K562 treated with DMSO at 1 percent for 48 hours (cell line): ENCODE results near the gene OR10Z1. TPM values are rescaled to one million over a fixed set of nuclear protein-coding genes. Genes with fewer than 3 reads are reported as not detected.

Experiments
- total RNA-seq: library from RNA; unstranded; fragments of 300-600 nt; gene quantifications from 2 replicates; pipeline ENCODE4 v1.2.3, GENCODE V29; 2022; ENCODE audit warnings: low replicate concordance; ENCODE audit errors: extremely low read depth

The OR10Z1 gene, protein sequence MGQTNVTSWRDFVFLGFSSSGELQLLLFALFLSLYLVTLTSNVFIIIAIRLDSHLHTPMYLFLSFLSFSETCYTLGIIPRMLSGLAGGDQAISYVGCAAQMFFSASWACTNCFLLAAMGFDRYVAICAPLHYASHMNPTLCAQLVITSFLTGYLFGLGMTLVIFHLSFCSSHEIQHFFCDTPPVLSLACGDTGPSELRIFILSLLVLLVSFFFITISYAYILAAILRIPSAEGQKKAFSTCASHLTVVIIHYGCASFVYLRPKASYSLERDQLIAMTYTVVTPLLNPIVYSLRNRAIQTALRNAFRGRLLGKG
- not detected in 2 replicates for total RNA-seq

GRCh38 chr1:158604968-158605367 is at the start of gene OR10Z1:
TSS of gene OR10Z1 (plus strand) at chr1:158605268. CDS start at chr1:158606439, 1,171 bp downstream.

GRCh38 chr1:158570480-158570879 is 34.6 kb upstream of the OR10Z1 start, which contains the start of gene OR6P1:
TSS of gene OR6P1 (minus strand) at chr1:158570580. CDS start at chr1:158563604, 6,976 bp downstream.

DNA sequence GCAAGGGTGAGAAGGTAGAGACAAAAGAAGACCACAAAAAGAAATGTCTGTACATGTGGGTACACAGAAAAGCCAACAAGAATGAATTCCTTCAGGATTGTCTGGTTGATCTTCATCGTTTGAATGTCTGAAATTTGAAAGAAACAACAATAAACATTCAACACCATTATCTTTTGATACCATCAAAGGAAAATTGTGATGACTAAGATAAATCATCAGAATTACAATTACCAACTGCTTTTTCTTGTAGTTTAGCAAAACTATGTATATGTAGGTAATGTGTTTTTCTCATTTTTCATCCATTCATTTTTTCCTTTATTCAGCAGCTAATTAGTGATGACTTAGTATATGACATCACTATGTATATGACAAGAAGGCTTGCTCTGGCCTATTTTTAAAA is 25.3 kb upstream of the OR10Z1 start, which contains the start of gene OR10X1:
Gene OR10X1 (minus strand): TSS at position 167 of the 400 bp plus-strand sequence. CDS start 0 bp downstream, at position 167.

Other genes starting within 250 kb of the OR10Z1 start
- gene OR10T2, start 205.8 kb upstream of the OR10Z1 start, total RNA-seq: not detected in 2 replicates
- gene OR10K2, start 179.0 kb upstream of the OR10Z1 start, total RNA-seq: not detected in 2 replicates
- gene OR10K1, start 143.4 kb upstream of the OR10Z1 start, total RNA-seq: not detected in 2 replicates
- not detected in 2 replicates for gene OR10R2, start 133.0 kb upstream of the OR10Z1 start, total RNA-seq
- not detected in 2 replicates for gene OR6Y1, start 50.9 kb upstream of the OR10Z1 start, total RNA-seq
- not detected in 2 replicates for gene OR6P1, start 34.7 kb upstream of the OR10Z1 start, total RNA-seq
- not detected in 2 replicates for gene OR10X1, start 25.4 kb upstream of the OR10Z1 start, total RNA-seq
- not detected in 2 replicates for gene SPTA1, start 81.4 kb downstream of the OR10Z1 start, total RNA-seq
- gene OR6K2, start 95.4 kb downstream of the OR10Z1 start, total RNA-seq: not detected in 2 replicates
- not detected in 2 replicates for gene OR6K3, start 115.5 kb downstream of the OR10Z1 start, total RNA-seq
- not detected in 2 replicates for gene OR6K6, start 149.5 kb downstream of the OR10Z1 start, total RNA-seq
- not detected in 2 replicates for gene OR6N1, start 166.9 kb downstream of the OR10Z1 start, total RNA-seq
- not detected in 2 replicates for gene OR6N2, start 175.9 kb downstream of the OR10Z1 start, total RNA-seq
- gene MNDA, start 226.1 kb downstream of the OR10Z1 start, total RNA-seq: not detected in 2 replicates